ENCODE results near the gene XKR7.
"Not testable (repeated sequence)": the region's sequence is repeated elsewhere in the genome, so short reads cannot be mapped to it uniquely, and the experiment has no call there.

XKR7 gene

GRCh38 chr20:32017711-32018251 lies 49.8 kb downstream of the XKR7 start:
- DNase-seq (ENCODE audit: low spot score) = peak; percentile 70

GRCh38 chr20:32018269-32019155 lies 50.6 kb downstream of the XKR7 start:
- peak; percentile 93 for DNase-seq (ENCODE audit: low spot score)

GRCh38 chr20:32019156-32019510 lies 51.2 kb downstream of the XKR7 start:
- peak; percentile 80 for DNase-seq (ENCODE audit: low spot score)

DNA sequence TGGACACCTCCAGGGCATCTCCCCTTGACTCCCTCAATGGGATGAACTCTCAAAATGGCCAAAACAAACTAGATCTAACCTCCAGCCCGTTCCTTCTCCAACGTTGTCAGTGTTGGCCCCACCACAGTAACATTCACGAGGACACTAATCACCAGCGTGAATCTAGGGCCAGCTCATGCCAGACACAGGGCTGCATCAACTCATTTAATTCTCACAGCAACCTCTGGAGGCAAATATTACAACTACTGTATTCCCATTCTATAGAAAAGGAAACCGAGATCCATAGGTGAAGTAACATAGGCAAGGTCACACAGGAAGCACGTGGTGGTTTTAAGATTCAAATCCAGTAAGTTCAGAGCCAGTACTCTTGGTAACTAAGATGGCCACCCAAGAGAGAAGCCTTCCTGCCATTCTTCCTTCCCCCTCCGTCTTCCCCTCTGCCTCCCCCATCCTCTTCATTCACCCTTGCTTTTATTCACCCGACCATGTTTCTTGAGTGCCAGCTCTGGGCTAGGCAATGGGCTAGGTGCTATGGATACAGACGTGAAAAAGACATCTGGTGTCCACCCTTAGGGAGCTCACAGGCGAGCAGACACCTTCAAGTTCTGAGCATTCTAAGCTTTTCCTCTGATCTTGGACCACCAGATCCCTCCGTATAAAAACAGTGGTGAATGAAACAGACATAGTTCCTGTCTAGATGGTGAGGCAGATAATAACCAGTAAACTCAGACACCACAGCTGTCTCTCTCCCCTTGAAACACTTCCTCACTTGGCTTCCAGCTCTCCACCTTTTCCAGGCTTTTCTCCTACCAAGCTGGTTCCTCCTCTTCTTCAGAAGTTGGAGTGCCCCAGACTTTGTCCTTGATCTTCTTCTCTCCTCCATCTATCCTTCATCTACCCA lies 51.9 kb downstream of the XKR7 start:
- DNase-seq (ENCODE audit: low spot score) = no peak

- DNase-seq (ENCODE audit: low spot score) = no peak
Measured at GRCh38 chr20:32021091-32021490, 53.1 kb downstream of the XKR7 start.

GRCh38 chr20:32024683-32025295 lies 56.8 kb downstream of the XKR7 start:
- DNase-seq (ENCODE audit: low spot score) = no peak

GRCh38 chr20:32027643-32028042 lies 59.7 kb downstream of the XKR7 start:
- no peak for DNase-seq (ENCODE audit: low spot score)

DNA sequence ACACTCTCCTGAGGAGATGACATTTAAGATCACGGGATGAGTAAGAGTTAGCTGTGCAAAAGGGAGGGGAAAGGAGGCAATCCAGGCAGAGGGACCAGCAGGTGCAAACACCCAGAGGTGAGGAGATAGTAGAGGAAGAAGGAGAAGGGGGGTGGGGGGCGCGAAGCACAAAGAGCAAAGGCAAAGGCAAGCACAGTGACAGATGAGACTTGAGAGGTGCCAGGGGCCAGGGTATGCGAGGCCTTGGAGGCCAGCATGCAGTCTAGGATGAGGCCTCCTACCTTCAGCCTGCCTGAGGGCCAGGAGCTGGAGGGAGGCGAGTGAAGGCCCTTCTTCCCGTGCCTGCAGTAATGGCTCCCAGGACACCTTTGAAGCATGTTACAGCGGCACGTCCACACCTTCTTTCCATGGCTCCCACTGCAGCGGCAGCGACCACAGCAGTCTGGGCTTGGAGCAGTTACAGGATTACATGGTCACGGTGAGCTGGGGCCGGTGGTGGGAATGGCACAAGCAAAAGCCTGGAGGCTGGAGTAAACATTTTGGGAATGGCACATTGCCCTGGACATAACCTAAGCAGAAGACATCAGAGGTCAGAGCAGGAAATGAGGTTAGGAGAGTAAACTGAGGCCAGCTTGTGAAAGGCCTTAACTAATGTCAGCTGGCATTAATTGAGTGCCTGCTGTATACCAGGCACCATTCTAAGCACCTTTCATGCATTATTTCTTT lies 60.9 kb downstream of the XKR7 start:
- peak; percentile 86 for DNase-seq (ENCODE audit: low spot score)

DNA sequence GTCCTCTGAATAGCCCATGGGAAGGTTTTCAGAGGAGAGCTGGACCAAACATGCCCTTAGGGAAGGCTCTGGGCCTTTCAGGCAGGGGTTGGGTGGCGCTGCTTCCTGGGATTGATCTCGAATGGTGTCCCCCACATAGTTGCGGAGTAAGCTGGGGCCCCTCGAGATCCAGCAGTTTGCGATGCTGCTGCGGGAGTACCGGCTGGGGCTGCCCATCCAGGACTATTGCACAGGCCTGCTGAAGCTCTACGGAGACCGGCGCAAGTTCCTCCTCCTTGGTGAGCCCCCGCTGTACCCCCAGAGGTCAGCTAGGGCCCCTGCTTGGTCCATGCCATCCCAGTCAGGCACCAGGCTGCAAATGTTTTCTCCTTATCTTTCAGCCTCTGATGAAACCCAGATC lies 61.6 kb downstream of the XKR7 start:
- peak; percentile 47 for DNase-seq (ENCODE audit: low spot score)

GRCh38 chr20:32031007-32031958 lies 63.3 kb downstream of the XKR7 start:
- peak; percentile 95 for DNase-seq (ENCODE audit: low spot score)

DNA sequence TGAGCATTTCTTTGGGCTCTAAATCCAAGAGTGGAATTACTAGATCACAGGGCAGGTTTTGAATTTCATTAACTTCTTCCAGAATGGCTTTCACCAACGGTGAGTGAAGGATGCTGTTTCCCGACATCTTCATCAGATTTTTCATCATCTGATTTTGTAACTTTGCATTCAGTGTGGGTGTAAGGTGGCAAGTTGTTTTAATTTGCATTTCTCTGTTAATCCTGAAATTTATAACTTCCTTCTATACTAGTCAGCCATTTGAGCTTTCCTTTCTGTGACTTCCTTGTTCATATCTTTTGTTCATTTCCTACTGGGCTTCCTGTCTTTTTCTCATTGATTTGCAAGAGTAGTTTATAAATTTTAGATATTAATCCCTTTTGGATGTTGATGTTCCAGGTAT lies 65.4 kb downstream of the XKR7 start:
- no peak for DNase-seq (ENCODE audit: low spot score)

DNA sequence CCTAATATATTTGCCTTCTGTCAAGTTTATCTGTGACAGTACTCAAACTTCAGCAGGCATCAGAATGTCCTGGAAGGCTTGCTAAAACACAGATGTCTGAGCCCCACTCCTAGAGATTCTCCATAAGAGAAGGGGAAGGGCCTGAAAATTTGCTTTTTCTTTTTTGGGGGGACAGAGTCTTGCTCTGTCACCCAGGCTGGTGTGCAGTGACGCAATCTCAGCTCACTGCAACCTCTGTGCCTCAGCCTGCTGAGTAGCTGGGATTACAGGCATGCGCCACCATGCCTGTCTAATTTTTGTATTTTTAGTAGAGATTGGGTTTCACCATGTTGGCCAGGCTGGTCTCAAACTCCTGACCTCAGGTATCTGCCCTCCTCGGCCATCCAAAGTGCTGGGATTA lies 65.8 kb downstream of the XKR7 start:
- DNase-seq (ENCODE audit: low spot score) = not testable (repeated sequence)

- no peak for DNase-seq (ENCODE audit: low spot score)
Measured at GRCh38 chr20:32034581-32035425, 66.9 kb downstream of the XKR7 start.

- DNase-seq (ENCODE audit: low spot score) = no peak
Measured at GRCh38 chr20:32035426-32035779, 67.5 kb downstream of the XKR7 start.

DNA sequence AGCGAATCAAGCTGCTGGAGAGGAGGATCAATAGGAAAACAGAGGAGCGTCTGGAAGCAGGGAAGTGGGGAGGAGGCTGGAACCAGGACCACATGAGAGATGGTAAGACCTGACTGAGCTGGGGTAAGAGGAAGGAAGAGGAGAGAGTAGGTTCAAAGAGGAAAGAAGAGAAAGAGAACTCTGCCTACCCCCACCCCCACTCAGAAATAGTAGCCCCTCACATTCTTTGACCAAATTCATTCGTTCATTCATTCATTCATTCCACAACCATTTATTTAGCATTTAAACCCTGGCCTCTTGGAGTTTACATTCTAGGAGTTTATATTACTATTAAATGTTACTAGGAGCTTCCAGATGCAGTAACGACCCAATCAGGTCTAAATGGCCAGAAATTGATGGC lies 68.3 kb downstream of the XKR7 start:
- DNase-seq (ENCODE audit: low spot score) = no peak

GRCh38 chr20:32036716-32037485 lies 69.0 kb downstream of the XKR7 start:
- no peak for DNase-seq (ENCODE audit: low spot score)

GRCh38 chr20:32037929-32038328 lies 70.0 kb downstream of the XKR7 start:
- DNase-seq (ENCODE audit: low spot score) = no peak

DNA sequence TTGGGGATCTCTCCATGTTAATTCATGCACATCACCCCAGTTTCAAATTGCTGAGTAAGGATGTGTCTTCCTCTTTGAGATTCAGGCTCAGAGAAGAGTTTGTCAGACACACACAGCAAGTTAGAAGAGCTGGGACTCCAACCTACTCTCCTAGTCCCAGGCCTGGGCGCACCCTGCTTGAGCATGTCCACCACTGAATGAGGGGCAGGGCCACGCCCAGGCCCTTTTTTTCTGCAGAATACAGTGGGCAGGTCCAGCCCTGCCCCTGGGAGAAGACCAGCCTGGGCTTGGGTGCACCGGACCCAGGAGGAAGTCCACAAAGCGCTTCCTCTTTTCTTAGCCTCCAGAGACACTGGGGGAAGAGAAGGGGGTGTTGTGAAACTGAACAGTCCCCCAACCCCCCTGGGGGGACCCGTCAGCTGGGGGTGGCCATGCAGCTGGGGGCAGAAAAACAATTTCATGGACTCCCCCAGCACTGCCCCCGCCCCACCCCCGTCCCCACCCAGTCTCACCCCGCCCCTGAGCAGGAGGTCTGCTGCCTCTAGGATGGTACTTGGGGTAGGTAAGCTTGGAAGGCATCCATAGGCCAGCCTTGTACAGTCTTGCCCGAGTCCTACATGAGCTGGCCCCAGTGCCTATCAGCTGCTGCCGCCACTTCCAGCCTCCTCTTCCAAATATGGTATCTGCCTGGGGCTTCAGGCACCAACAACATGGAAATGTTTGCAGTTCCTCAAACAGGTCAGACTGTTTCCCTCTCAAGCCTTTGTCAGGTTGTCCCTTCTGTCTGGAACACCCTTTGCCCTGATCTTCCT lies 72.4 kb downstream of the XKR7 start:
- DNase-seq (ENCODE audit: low spot score) = peak; percentile 50

Measured in ecto neural progenitor cell (in vitro differentiated cells).